PC-3 (cell line): ENCODE measurements around the gene DGAT2. TPM values are rescaled to one million over a fixed set of nuclear protein-coding genes. Genes with fewer than 3 reads are reported as not detected.

Experiments used
- ATAC-seq: fragments of 200-7000 bp; cut with Tn5 transposase; 2 replicates; pipeline ENCODE4 v1.9.1; 2020; ENCODE audit warnings: mild to moderate bottlenecking, moderate library complexity
- BruUV-seq: library from RNA; stranded (reverse); fragments of 400-500 nt; replicated peaks from 2 replicates; lab custom pipeline; 2021; lab: Mats Ljungman, UMichigan
- CTCF ChIA-PET: fragments of 300-600 bp; sonication (Branson Sonifier 250); formaldehyde crosslinking; loops from one replicate; lab custom pipeline; 2022; ENCODE audit warnings: antibody characterized with exemption; lab: Charles Lee
- POLR2A ChIA-PET: fragments of 300-600 bp; sonication (Branson Sonifier 250); formaldehyde crosslinking; loops from one replicate; lab custom pipeline; 2022; ENCODE audit warnings: antibody characterized with exemption; ENCODE audit not compliant: unreplicated experiment; lab: Charles Lee
- DNase-seq: peaks from one replicate; pipeline ENCODE4 v3.0.0-alpha.2; 2015
- H2AFZ ChIP-seq: fragments of 300-600 bp; sonication (generic); 2 replicates; pipeline ENCODE4 v1.6.0; 2016; ENCODE audit warnings: antibody characterized with exemption, low read length
- H3F3A ChIP-seq: fragments of 300-600 bp; sonication (generic); one replicate; pipeline ENCODE4 v1.6.0; 2017; ENCODE audit warnings: antibody characterized with exemption, low read length, control low read depth, mild to moderate bottlenecking; ENCODE audit not compliant: unreplicated experiment
- H3K27ac ChIP-seq: fragments of 300-600 bp; sonication (generic); 2 replicates; pipeline ENCODE4 v1.5.1; 2016; ENCODE audit warnings: mild to moderate bottlenecking, low read length
- H3K27me3 ChIP-seq: fragments of 300-600 bp; sonication (generic); 2 replicates; pipeline ENCODE4 v1.6.1; 2016; ENCODE audit warnings: low read length, mixed read lengths
- H3K36me3 ChIP-seq: fragments of 300-600 bp; sonication (generic); 2 replicates; pipeline ENCODE4 v1.6.1; 2016; ENCODE audit warnings: low read depth, mixed run types, low read length, mixed read lengths
- H3K4me1 ChIP-seq: fragments of 300-600 bp; sonication (generic); 2 replicates; pipeline ENCODE4 v1.5.1; 2016; ENCODE audit warnings: low read length; ENCODE audit not compliant: insufficient read depth
- H3K4me2 ChIP-seq: fragments of 300-600 bp; sonication (generic); 2 replicates; pipeline ENCODE4 v1.6.0; 2016; ENCODE audit warnings: low read length
- H3K4me3 ChIP-seq: fragments of 300-600 bp; sonication (generic); 2 replicates; pipeline ENCODE4 v1.5.1; 2016; ENCODE audit warnings: mild to moderate bottlenecking, low read length, mixed read lengths
- H3K79me2 ChIP-seq: fragments of 300-600 bp; sonication (generic); 2 replicates; pipeline ENCODE4 v1.6.1; 2017; ENCODE audit warnings: low read length, mixed read lengths
- H3K9ac ChIP-seq: fragments of 300-600 bp; sonication (generic); 2 replicates; pipeline ENCODE4 v1.6.0; 2016; ENCODE audit warnings: mild to moderate bottlenecking, low read length
- H3K9me2 ChIP-seq: fragments of 300-600 bp; sonication (generic); replicated peaks from 2 replicates; pipeline ENCODE4 v1.6.1; 2016; ENCODE audit warnings: mixed run types, low read length, mixed read lengths
- H3K9me3 ChIP-seq: fragments of 300-600 bp; sonication (generic); 2 replicates; pipeline ENCODE4 v1.6.1; 2016; ENCODE audit warnings: low read length, mixed read lengths
- H4K20me1 ChIP-seq: fragments of 300-600 bp; sonication (generic); 2 replicates; pipeline ENCODE4 v1.6.1; 2016; ENCODE audit warnings: low read length, mixed read lengths
- CTCF ChIP-seq: fragments of 300-600 bp; sonication (generic); conservative IDR thresholded peaks from 2 replicates; pipeline ENCODE4 v1.5.1; 2017; ENCODE audit warnings: antibody characterized with exemption, low read depth, mild to moderate bottlenecking, low read length
- EZH2 ChIP-seq: fragments of 300-600 bp; sonication (generic); IDR thresholded peaks from one replicate; pipeline ENCODE4 v1.6.1; 2017; ENCODE audit warnings: antibody characterized with exemption, mild to moderate bottlenecking, low read length; ENCODE audit not compliant: unreplicated experiment
- EZH2phosphoT487 ChIP-seq: fragments of 300-600 bp; sonication (generic); IDR thresholded peaks from 2 replicates; pipeline ENCODE4 v1.6.1; 2018; ENCODE audit warnings: mild to moderate bottlenecking, antibody characterized with exemption, low read length, borderline replicate concordance
- intact Hi-C: fragments of 100-400 bp; cut with micrococcal nuclease; formaldehyde crosslinking; loops from 2 replicates; pipeline ENCODE4 v1.9.0; 2023
- total RNA-seq: library from RNA; depleted of rRNA; stranded (reverse); fragments of >200 nt; gene quantifications from 2 replicates; pipeline ENCODE4 v1.2.3, GENCODE V29; 2014

DGAT2 gene
- total RNA-seq, 1 experiment from 2014 or later, result 14.3 TPM

GRCh38 chr11:75801362-75802020 lies 32.9 kb downstream of the DGAT2 start:
- Histone ChIP-seq H2AFZ (no peak overlapping the region), H3K36me3 (peaks cover 6% of the 10 kb centered on the region; the same call in 1 of the 2 replicates), H3K9me2 (no peaks in the 10 kb centered on the region), H3K27ac (no peak overlapping the region), H3K79me2 (no peaks in the 10 kb centered on the region), H3K27me3 (no peaks in the 10 kb centered on the region), H3K9ac (no peak overlapping the region), H3K4me2 (no peak overlapping the region), H3K4me3 (no peak overlapping the region), H3K4me1 (peaks cover 26% of the 10 kb centered on the region), H4K20me1 (no peaks in the 10 kb centered on the region), H3F3A (no peaks in the 10 kb centered on the region), H3K9me3 (no peaks in the 10 kb centered on the region)
- intact Hi-C loops, result loop anchor here (2.0 to 5.0 kb wide), 2 partner anchors 351 to 517 kb away; no protein-coding TSS in a partner anchor
- no TSS peak for BruUV-seq
- POLR2A ChIA-PET, result no interaction called here
- no peak for DNase-seq
- no peak for TF ChIP-seq EZH2phosphoT487
- no peak for TF ChIP-seq CTCF
- no peak for TF ChIP-seq EZH2
- CTCF ChIA-PET, result no interaction called here
- ATAC-seq, result no peak

- no peak for DNase-seq
- Histone ChIP-seq H3K27me3 (no peaks in the 10 kb centered on the region), H4K20me1 (no peaks in the 10 kb centered on the region), H3K9me3 (no peaks in the 10 kb centered on the region), H3K4me3 (no peak overlapping the region), H3K4me1 (peaks cover 18% of the 10 kb centered on the region), H2AFZ (no peak overlapping the region), H3F3A (no peaks in the 10 kb centered on the region), H3K36me3 (peaks cover 4% of the 10 kb centered on the region; the same call in 1 of the 2 replicates), H3K27ac (no peak overlapping the region), H3K4me2 (no peak overlapping the region), H3K9ac (no peak overlapping the region), H3K79me2 (no peaks in the 10 kb centered on the region), H3K9me2 (no peaks in the 10 kb centered on the region)
- CTCF ChIA-PET, result interaction anchor here (1.6 kb wide), 2 partner anchors 65 to 344 kb away, joined by 7 to 15 read pairs; no protein-coding TSS in a partner anchor
- ATAC-seq, result no peak
- POLR2A ChIA-PET, result no interaction called here
- no TSS peak for BruUV-seq
- intact Hi-C loops, result loop anchor here (2.0 to 5.0 kb wide), 2 partner anchors 350 to 517 kb away; no protein-coding TSS in a partner anchor
- TF ChIP-seq EZH2phosphoT487 (no peak), EZH2 (no peak), CTCF (no peak)
Observed at GRCh38 chr11:75802021-75802912, 33.7 kb downstream of the DGAT2 start.
